Liver (tissue), 3 donors: ENCODE data around the gene PROZ.

Experiments
- CTCF ChIP-seq: fragments of 150-350 bp; IDR thresholded peaks from 2 replicates; pipeline ENCODE4 v1.5.1; 2017; ENCODE audit warnings: improper control_type of control experiment, low read depth, low read length; ENCODE audit not compliant: missing input control
- EGR1 ChIP-seq, 2 donors: IDR thresholded peaks; 2 replicates each; pipeline ENCODE4 v1.6.1; 2016 to 2018; ENCODE audit warnings: antibody characterized with exemption in 2 of 2, low read depth in 2 of 2
- FOXA1 ChIP-seq: IDR thresholded peaks from 2 replicates; pipeline ENCODE4 v1.6.1; 2016; ENCODE audit warnings: antibody characterized with exemption
- JUND ChIP-seq, 2 donors: IDR thresholded peaks; 2 replicates each; pipeline ENCODE4 v1.6.1; 2016; ENCODE audit warnings: antibody characterized with exemption in 2 of 2
- MAX ChIP-seq: IDR thresholded peaks from 2 replicates; pipeline ENCODE4 v1.6.1; 2016; ENCODE audit warnings: antibody characterized with exemption
- RAD21 ChIP-seq, 2 donors: IDR thresholded peaks; 2 replicates each; pipeline ENCODE4 v1.6.1; 2016; ENCODE audit warnings: antibody characterized with exemption in 2 of 2, mild to moderate bottlenecking in 2 of 2
- REST ChIP-seq: IDR thresholded peaks from 2 replicates; pipeline ENCODE4 v1.6.1; 2016; ENCODE audit warnings: antibody characterized with exemption, mild to moderate bottlenecking
- SP1 ChIP-seq: IDR thresholded peaks from 2 replicates; pipeline ENCODE4 v1.6.1; 2018; ENCODE audit warnings: antibody characterized with exemption, mild to moderate bottlenecking
- YY1 ChIP-seq: IDR thresholded peaks from 2 replicates; pipeline ENCODE4 v1.6.1; 2016; ENCODE audit warnings: antibody characterized with exemption, mild to moderate bottlenecking
- ZBTB33 ChIP-seq: IDR thresholded peaks from 2 replicates; pipeline ENCODE4 v1.6.1; 2016; ENCODE audit warnings: antibody characterized with exemption
- donor health status: healthy.
- donor health status: healthy.

- no peak for TF ChIP-seq RAD21 (IDR thresholded peaks at IDR 0.05)
- no peak for TF ChIP-seq CTCF
- no peak for TF ChIP-seq JUND (IDR thresholded peaks at IDR 0.05)
- no peak for TF ChIP-seq REST
- TF ChIP-seq YY1, result no peak
- no peak for TF ChIP-seq FOXA1
- TF ChIP-seq EGR1 (IDR thresholded peaks at IDR 0.05; ENCODE audit: low read depth in 2 of 2), result no peak
- no peak for TF ChIP-seq SP1
- TF ChIP-seq ZBTB33, result no peak
- no peak for TF ChIP-seq MAX
These were observed 36.9 kb downstream of the PROZ start for GRCh38 chr13:113195360-113195759.
